Memory B cell (primary cell): ENCODE results near the gene MTPN.

Source experiments
- ATAC-seq: fragments of 150-1000 bp; cut with Tn5 transposase; 2 replicates; pipeline ENCODE4 v1.10.0; 2021; ENCODE audit warnings: low read depth, mild to moderate bottlenecking, moderate library complexity
- DNase-seq, 2 donors: peaks; one replicate each; pipeline ENCODE4 v3.0.0; 2022; ENCODE audit warnings: low spot score in 2 of 2
- H3K27ac Mint-ChIP-seq: one replicate; pipeline ENCODE4 v1.8.0; 2022; ENCODE audit warnings: mild to moderate bottlenecking, moderate library complexity, mixed read lengths
- H3K27me3 Mint-ChIP-seq: one replicate; pipeline ENCODE4 v1.8.0; 2022; ENCODE audit warnings: mixed read lengths
- H3K36me3 Mint-ChIP-seq: one replicate; pipeline ENCODE4 v1.8.0; 2022; ENCODE audit warnings: mild to moderate bottlenecking, mixed read lengths
- H3K4me1 Mint-ChIP-seq: one replicate; pipeline ENCODE4 v1.8.0; 2022; ENCODE audit warnings: mixed read lengths
- H3K4me3 Mint-ChIP-seq: one replicate; pipeline ENCODE4 v1.8.0; 2022; ENCODE audit warnings: mild to moderate bottlenecking, moderate library complexity, mixed read lengths
- H3K9me3 Mint-ChIP-seq: one replicate; pipeline ENCODE4 v1.8.0; 2022; ENCODE audit warnings: mixed read lengths

The MTPN gene

GRCh38 chr7:135889823-135890222 is 87.3 kb downstream of the MTPN start:
- DNase-seq (no peak), ATAC-seq (no peak)
- H3K27ac Mint-ChIP-seq: no peak overlapping the region
- H3K4me3 Mint-ChIP-seq: no peak overlapping the region
- H3K9me3 Mint-ChIP-seq: no peaks in the 10 kb centered on the region
- H3K36me3 Mint-ChIP-seq: peaks cover 1% of the 10 kb centered on the region
- no peaks in the 10 kb centered on the region for H3K4me1 Mint-ChIP-seq
- H3K27me3 Mint-ChIP-seq: peaks cover 2% of the 10 kb centered on the region

GRCh38 chr7:135888740-135889139 is 88.4 kb downstream of the MTPN start:
- DNase-seq: no peak

DNA sequence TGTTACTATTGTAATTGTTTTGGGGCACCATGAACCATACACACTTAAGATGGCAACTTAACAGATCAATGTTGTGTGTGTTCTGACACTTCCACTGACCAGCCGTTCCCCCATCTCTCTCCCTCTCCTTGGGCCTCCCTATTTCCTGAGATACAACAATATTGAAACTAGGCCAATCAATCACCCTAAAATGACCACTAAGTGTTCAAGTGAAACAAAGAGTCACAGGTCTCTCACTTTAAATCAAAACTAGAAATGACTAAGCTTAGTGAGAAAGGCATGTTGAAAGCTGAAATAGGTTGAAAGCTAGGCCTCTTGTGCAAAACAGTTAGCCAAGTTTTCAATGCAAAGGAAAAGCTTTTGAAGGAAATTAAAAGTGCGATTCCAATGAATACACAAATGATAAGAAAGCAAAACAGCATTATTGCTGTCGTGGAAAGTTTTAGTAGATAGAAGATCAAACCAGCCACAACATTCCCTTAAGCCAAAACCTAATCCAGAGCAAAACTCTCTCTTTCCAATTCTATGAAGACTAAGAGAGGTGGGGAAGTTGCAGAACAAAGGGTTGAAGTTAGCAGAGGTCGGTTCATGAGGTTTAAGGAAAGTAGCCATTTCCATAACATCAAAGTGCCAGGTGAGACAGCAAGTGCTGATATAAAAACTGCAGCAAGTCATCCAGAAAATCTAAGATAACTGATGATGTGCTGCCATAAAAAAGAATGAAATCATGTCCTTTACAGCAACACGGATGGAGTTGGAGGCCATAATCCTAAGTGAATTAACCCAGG is 90.6 kb downstream of the MTPN start:
- no peak overlapping the region for H3K27ac Mint-ChIP-seq
- H3K4me1 Mint-ChIP-seq: no peaks in the 10 kb centered on the region
- H3K4me3 Mint-ChIP-seq: no peak overlapping the region

More at GRCh38 chr7:135888740-135889139, 88.4 kb downstream of the MTPN start:
- peaks cover 2% of the 10 kb centered on the region for H3K27me3 Mint-ChIP-seq
- peaks cover 1% of the 10 kb centered on the region for H3K36me3 Mint-ChIP-seq
- H3K9me3 Mint-ChIP-seq: no peaks in the 10 kb centered on the region
- ATAC-seq: no peak
- no peak overlapping the region for H3K4me3 Mint-ChIP-seq
- H3K4me1 Mint-ChIP-seq: no peaks in the 10 kb centered on the region
- no peak overlapping the region for H3K27ac Mint-ChIP-seq

DNA sequence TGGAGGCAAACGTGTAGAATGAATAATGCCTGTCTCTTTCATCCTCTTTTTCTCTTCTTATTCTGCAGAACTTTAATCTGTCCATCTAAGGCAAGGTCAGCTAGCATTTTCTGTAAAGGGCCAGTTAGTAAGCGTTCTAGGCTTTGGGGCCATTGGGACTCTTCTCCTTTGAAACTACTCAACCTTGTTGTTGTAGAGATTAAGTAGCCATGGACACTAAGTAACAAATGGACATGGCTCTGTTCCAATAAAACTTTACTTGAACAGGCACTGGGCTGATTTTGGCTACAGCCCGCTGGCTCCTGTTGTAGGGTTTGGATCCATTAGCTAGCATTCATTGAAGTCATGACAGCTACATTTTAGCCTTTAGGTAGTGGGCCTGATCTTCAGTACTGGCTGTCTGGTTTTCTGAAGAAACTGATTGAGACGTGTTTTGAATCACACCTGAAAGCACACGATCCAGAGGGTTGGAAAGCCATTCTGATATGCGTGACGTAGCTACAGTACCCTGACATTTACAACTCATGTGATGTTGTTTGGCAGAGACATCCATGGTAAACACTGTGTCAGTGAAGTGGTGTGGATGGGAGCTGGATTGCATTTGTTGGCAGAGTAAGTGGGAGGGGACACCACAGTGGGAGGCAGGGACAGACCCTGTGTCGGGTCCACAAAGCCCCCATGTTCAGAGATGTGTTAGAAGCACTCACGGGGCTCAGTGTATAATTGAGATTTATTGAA is 92.5 kb downstream of the MTPN start:
- no peak for ATAC-seq
- DNase-seq: no peak
- Mint-ChIP-seq H3K4me1 (no peaks in the 10 kb centered on the region), H3K9me3 (no peaks in the 10 kb centered on the region), H3K27ac (no peak overlapping the region), H3K4me3 (no peak overlapping the region), H3K36me3 (peaks cover 1% of the 10 kb centered on the region), H3K27me3 (peaks cover 2% of the 10 kb centered on the region)

More for the DNA sequence above, 90.6 kb downstream of the MTPN start:
- ATAC-seq: no peak
- no peak for DNase-seq
- H3K27me3 Mint-ChIP-seq: peaks cover 2% of the 10 kb centered on the region
- H3K36me3 Mint-ChIP-seq: peaks cover 1% of the 10 kb centered on the region
- H3K9me3 Mint-ChIP-seq: no peaks in the 10 kb centered on the region

DNA sequence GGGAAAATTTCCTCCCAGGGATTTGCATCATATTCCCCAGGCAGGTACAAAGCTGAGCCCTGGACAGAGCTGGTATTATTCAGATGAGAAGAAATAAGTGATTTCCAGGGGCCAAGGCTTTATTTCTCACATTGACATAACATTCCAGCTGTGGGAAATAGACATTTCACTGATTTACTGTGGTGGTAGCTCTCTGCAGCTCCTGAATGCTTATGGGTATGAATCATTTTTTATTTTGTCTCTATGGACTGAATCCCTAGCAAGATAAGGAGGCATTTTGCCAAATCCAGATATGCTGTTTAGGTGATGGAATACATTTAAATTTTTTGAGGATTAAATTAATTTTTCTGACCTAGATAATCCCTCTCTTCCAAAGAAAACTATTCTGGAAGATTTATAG is 97.9 kb downstream of the MTPN start:
- Mint-ChIP-seq H3K27ac (no peak overlapping the region), H3K4me3 (no peak overlapping the region), H3K4me1 (peaks cover 7% of the 10 kb centered on the region), H3K36me3 (no peaks in the 10 kb centered on the region), H3K27me3 (peaks cover 2% of the 10 kb centered on the region), H3K9me3 (peaks cover 2% of the 10 kb centered on the region)
- ATAC-seq: no peak
- DNase-seq: no peak

DNA sequence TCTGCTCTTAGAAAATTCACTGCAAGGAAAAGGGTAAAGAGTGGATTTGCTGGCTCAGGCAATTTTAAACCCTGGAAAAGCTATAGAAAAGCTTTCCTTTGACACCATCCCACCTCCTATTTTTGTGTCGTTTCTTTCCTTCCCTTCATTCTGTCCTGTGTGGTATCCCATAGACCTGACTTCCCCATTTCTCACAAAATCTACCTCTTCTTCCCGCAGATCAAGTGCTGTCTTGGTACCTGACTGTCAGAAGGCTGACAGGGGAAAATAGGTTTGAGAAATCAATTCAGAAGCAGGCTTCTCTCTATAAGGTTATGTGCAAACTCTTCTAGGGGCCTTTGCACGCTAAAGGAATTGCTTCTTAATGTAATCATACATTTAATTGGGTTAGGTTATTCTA is 98.9 kb downstream of the MTPN start:
- ATAC-seq: no peak
- no peak for DNase-seq
- H3K4me1 Mint-ChIP-seq: peaks cover 7% of the 10 kb centered on the region
- peaks cover 4% of the 10 kb centered on the region for H3K9me3 Mint-ChIP-seq
- H3K4me3 Mint-ChIP-seq: no peak overlapping the region
- H3K27me3 Mint-ChIP-seq: peaks cover 2% of the 10 kb centered on the region
- no peaks in the 10 kb centered on the region for H3K36me3 Mint-ChIP-seq
- no peak overlapping the region for H3K27ac Mint-ChIP-seq

DNA sequence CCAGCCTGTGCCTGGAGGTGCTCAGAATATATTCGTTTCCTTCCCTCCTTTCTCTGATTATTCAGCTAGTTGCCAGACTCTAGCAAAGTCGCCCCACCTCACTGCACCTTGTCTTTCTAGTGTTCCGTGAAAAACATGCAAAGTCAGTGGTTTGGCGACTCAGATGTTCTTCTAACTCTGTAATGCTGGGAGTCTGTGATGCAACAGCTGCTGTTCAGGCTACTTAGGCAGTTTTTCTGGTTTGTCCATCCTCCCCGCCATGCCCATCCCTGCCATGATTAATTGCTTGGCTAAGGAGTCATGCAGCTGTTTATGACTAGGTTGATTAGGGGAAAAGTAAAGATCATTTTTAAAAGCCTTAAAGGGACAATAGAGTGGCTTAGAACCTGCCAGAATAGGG is 99.4 kb downstream of the MTPN start:
- Mint-ChIP-seq H3K9me3 (peaks cover 4% of the 10 kb centered on the region), H3K4me3 (no peak overlapping the region)
- ATAC-seq: peak; percentile 83

More for the DNA sequence above, 99.4 kb downstream of the MTPN start:
- H3K27ac Mint-ChIP-seq: no peak overlapping the region
- H3K4me1 Mint-ChIP-seq: peaks cover 7% of the 10 kb centered on the region
- DNase-seq: no peak
- H3K27me3 Mint-ChIP-seq: peaks cover 2% of the 10 kb centered on the region
- H3K36me3 Mint-ChIP-seq: no peaks in the 10 kb centered on the region
